Panc1 (cell line): ENCODE results near the gene SOCS1. TPM values are rescaled to one million over a fixed set of nuclear protein-coding genes. Genes with fewer than 3 reads are reported as not detected.

ENCODE experiments used
- ATAC-seq: fragments of 200-7000 bp; cut with Tn5 transposase; 2 replicates; pipeline ENCODE4 v1.9.1; 2020; ENCODE audit warnings: mild to moderate bottlenecking, moderate library complexity
- BruUV-seq: library from RNA; stranded (reverse); fragments of 400-500 nt; replicated peaks from 2 replicates; lab custom pipeline; 2021; lab: Mats Ljungman, UMichigan
- CTCF ChIA-PET: fragments of 300-600 bp; sonication (Branson Sonifier 250); formaldehyde crosslinking; loops from one replicate; lab custom pipeline; 2022; ENCODE audit warnings: antibody characterized with exemption; lab: Charles Lee
- POLR2A ChIA-PET: fragments of 300-600 bp; sonication (Branson Sonifier 250); formaldehyde crosslinking; loops from one replicate; lab custom pipeline; 2022; ENCODE audit warnings: antibody characterized with exemption; lab: Charles Lee
- DNase-seq: peaks from one replicate; pipeline ENCODE4 v3.0.0-alpha.2; 2010; ENCODE audit warnings: low read depth, low spot score
- H3K27ac ChIP-seq: 2 replicates; pipeline ENCODE4 v1.5.1; 2011; ENCODE audit warnings: mild to moderate bottlenecking, low read length, inconsistent platforms
- H3K27me3 ChIP-seq: fragments of 200-500 bp; sonication (Bioruptor generic); 2 replicates; pipeline ENCODE4 v1.6.0; 2014; ENCODE audit warnings: low read length, inconsistent platforms; ENCODE audit not compliant: control insufficient read depth, insufficient read depth
- H3K36me3 ChIP-seq: fragments of 200-500 bp; sonication (Bioruptor generic); 2 replicates; pipeline ENCODE4 v1.5.1; 2014; ENCODE audit warnings: inconsistent platforms, mild to moderate bottlenecking, low read length, moderate library complexity; ENCODE audit not compliant: control insufficient read depth, insufficient read depth
- H3K4me1 ChIP-seq: 2 replicates; pipeline ENCODE4 v1.5.1; 2011; ENCODE audit warnings: inconsistent platforms, mild to moderate bottlenecking, low read length, moderate library complexity; ENCODE audit not compliant: control insufficient read depth, insufficient read depth
- H3K4me3 ChIP-seq, 2 experiments: 2 replicates each; pipeline ENCODE4 v1.5.1; 2011 to 2012; ENCODE audit warnings: low read depth in 2 of 2, low read length in 2 of 2, mild to moderate bottlenecking in 2 of 2, inconsistent platforms in 1 of 2, moderate library complexity in 1 of 2
- H3K9me3 ChIP-seq: fragments of 200-500 bp; sonication (Bioruptor generic); 2 replicates; pipeline ENCODE4 v1.5.1; 2014; ENCODE audit warnings: low read depth, mild to moderate bottlenecking, inconsistent platforms, low read length, moderate library complexity; ENCODE audit not compliant: control insufficient read depth, insufficient read depth
- TCF7L2 ChIP-seq: IDR thresholded peaks from 2 replicates; pipeline ENCODE4 v1.6.1; 2011; ENCODE audit warnings: mild to moderate bottlenecking, low read depth, low read length, inconsistent platforms
- in situ Hi-C: cut with HindIII; loops from 2 replicates; pipeline ENCODE4 v1.10.0; 2016; ENCODE audit warnings: low sequenced_read_pairs, low pct_unique_long_range_greater_than_20kb
- intact Hi-C: fragments of 100-400 bp; cut with micrococcal nuclease; formaldehyde crosslinking; loops from one replicate; pipeline ENCODE4 v1.10.0; 2022; ENCODE audit not compliant: unreplicated experiment
- total RNA-seq: library from RNA; stranded (reverse); gene quantifications from one replicate; pipeline ENCODE4 v1.2.1, GENCODE V29; 2021; ENCODE audit not compliant: unreplicated experiment
- TF ChIP-seq, protein P1 (sequence below), 2 experiments: IDR thresholded peaks; 2 replicates each; pipeline ENCODE4 v1.6.1; 2011 to 2012; ENCODE audit warnings: low read depth in 2 of 2, control low read depth in 1 of 2, low read length in 1 of 2, mild to moderate bottlenecking in 1 of 2, moderate library complexity in 1 of 2; ENCODE audit not compliant: insufficient read depth in 1 of 2
- TF ChIP-seq, protein P2 (sequence below): fragments of 450-650 bp; IDR thresholded peaks from 2 replicates; pipeline ENCODE4 v1.5.1; 2017; ENCODE audit warnings: mild to moderate bottlenecking

Gene SOCS1
- total RNA-seq, 1 experiment from 2014 or later, result 4.8 TPM

GRCh38 chr16:11213373-11213772 lies 42.6 kb downstream of the SOCS1 start:
- POLR2A ChIA-PET, result no interaction called here
- no peak overlapping the region for H3K4me3 ChIP-seq
- TF ChIP-seq, protein P1, sequence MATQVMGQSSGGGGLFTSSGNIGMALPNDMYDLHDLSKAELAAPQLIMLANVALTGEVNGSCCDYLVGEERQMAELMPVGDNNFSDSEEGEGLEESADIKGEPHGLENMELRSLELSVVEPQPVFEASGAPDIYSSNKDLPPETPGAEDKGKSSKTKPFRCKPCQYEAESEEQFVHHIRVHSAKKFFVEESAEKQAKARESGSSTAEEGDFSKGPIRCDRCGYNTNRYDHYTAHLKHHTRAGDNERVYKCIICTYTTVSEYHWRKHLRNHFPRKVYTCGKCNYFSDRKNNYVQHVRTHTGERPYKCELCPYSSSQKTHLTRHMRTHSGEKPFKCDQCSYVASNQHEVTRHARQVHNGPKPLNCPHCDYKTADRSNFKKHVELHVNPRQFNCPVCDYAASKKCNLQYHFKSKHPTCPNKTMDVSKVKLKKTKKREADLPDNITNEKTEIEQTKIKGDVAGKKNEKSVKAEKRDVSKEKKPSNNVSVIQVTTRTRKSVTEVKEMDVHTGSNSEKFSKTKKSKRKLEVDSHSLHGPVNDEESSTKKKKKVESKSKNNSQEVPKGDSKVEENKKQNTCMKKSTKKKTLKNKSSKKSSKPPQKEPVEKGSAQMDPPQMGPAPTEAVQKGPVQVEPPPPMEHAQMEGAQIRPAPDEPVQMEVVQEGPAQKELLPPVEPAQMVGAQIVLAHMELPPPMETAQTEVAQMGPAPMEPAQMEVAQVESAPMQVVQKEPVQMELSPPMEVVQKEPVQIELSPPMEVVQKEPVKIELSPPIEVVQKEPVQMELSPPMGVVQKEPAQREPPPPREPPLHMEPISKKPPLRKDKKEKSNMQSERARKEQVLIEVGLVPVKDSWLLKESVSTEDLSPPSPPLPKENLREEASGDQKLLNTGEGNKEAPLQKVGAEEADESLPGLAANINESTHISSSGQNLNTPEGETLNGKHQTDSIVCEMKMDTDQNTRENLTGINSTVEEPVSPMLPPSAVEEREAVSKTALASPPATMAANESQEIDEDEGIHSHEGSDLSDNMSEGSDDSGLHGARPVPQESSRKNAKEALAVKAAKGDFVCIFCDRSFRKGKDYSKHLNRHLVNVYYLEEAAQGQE (IDR thresholded peaks at IDR 0.05; ENCODE audit: insufficient read depth in 1 of 2, low read depth in 2 of 2, low read length in 1 of 2), result no peak
- TF ChIP-seq, protein P2, sequence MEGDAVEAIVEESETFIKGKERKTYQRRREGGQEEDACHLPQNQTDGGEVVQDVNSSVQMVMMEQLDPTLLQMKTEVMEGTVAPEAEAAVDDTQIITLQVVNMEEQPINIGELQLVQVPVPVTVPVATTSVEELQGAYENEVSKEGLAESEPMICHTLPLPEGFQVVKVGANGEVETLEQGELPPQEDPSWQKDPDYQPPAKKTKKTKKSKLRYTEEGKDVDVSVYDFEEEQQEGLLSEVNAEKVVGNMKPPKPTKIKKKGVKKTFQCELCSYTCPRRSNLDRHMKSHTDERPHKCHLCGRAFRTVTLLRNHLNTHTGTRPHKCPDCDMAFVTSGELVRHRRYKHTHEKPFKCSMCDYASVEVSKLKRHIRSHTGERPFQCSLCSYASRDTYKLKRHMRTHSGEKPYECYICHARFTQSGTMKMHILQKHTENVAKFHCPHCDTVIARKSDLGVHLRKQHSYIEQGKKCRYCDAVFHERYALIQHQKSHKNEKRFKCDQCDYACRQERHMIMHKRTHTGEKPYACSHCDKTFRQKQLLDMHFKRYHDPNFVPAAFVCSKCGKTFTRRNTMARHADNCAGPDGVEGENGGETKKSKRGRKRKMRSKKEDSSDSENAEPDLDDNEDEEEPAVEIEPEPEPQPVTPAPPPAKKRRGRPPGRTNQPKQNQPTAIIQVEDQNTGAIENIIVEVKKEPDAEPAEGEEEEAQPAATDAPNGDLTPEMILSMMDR, result no peak
- intact Hi-C loops (no loop called here), in situ Hi-C loops (no loop called here)
- H3K27ac ChIP-seq, result no peak overlapping the region
- H3K9me3 ChIP-seq, result peaks cover 5% of the 10 kb centered on the region; the same call in 1 of the 2 replicates
- no peaks in the 10 kb centered on the region for H3K36me3 ChIP-seq
- H3K4me1 ChIP-seq, result no peaks in the 10 kb centered on the region
- ATAC-seq (0 out of 2 replicates have a peak, but pooled peaks have one; percentile 4), DNase-seq (no peak)
- H3K27me3 ChIP-seq, result no peaks in the 10 kb centered on the region
- CTCF ChIA-PET, result interaction anchor here (0.6 kb wide), 1 partner anchor 41 kb away, joined by 5 read pairs; no protein-coding TSS in a partner anchor
- no TSS peak for BruUV-seq

- no peak for TF ChIP-seq TCF7L2
- TF ChIP-seq, protein P2, result no peak
- Histone ChIP-seq H3K4me3 (no peak overlapping the region), H3K27ac (no peak overlapping the region), H3K27me3 (no peaks in the 10 kb centered on the region), H3K36me3 (no peaks in the 10 kb centered on the region), H3K4me1 (no peaks in the 10 kb centered on the region), H3K9me3 (peaks cover 5% of the 10 kb centered on the region; the same call in 1 of the 2 replicates)
- intact Hi-C loops, result no loop called here
- POLR2A ChIA-PET, result no interaction called here
- CTCF ChIA-PET, result no interaction called here
- 0 out of 2 replicates have a peak, but pooled peaks have one; percentile 35 for ATAC-seq
- no peak for DNase-seq
- BruUV-seq, result no TSS peak
- in situ Hi-C loops, result no loop called here
These were observed 43.2 kb downstream of the SOCS1 start for GRCh38 chr16:11212798-11213196.
